ENCODE data around the gene CACNA2D2.

- TF ChIP-seq EP300 (IDR thresholded peaks at IDR 0.05; ENCODE audit: borderline replicate concordance in 1 of 2, low read depth in 1 of 2, low read length in 1 of 2) = no peak
- no peak for TF ChIP-seq POLR2AphosphoS5 (IDR thresholded peaks at IDR 0.05; ENCODE audit: low read depth, low read length)
- no peak for TF ChIP-seq SIN3A (IDR thresholded peaks at IDR 0.05; ENCODE audit: borderline replicate concordance, low read depth, low read length)
- TF ChIP-seq FOXM1 (IDR thresholded peaks at IDR 0.05; ENCODE audit: low read depth) = no peak
- TF ChIP-seq CTCF (IDR thresholded peaks at IDR 0.05) = no peak
- no peak for TF ChIP-seq NRF1 (IDR thresholded peaks at IDR 0.05; ENCODE audit: low read depth, low read length)
- no peak for TF ChIP-seq TAF1 (IDR thresholded peaks at IDR 0.05; ENCODE audit: borderline replicate concordance, low read depth, low read length)
- no peak for TF ChIP-seq CHD2 (IDR thresholded peaks at IDR 0.05; ENCODE audit: low read length, partially characterized antibody)
- TF ChIP-seq TCF12 (IDR thresholded peaks at IDR 0.05) = no peak
- TF ChIP-seq GABPA (IDR thresholded peaks at IDR 0.05; ENCODE audit: low read depth) = no peak
- TF ChIP-seq FOSL2 (IDR thresholded peaks at IDR 0.05; ENCODE audit: borderline replicate concordance, low read depth) = no peak
These were observed 163.8 kb downstream of the CACNA2D2 start for GRCh38 chr3:50339485-50340146.

Data from SK-N-SH (cell line).